GM19035 (cell line): ENCODE results near the gene RNF217.
"Not testable (repeated sequence)": the region's sequence is repeated elsewhere in the genome, so short reads cannot be mapped to it uniquely, and the experiment has no call there.

Experiments used
- ATAC-seq: cut with Tn5 transposase; IDR thresholded peaks from one replicate; pipeline ENCODE4 v1.9.1; 2021; ENCODE audit not compliant: unreplicated experiment

RNF217 gene, protein sequence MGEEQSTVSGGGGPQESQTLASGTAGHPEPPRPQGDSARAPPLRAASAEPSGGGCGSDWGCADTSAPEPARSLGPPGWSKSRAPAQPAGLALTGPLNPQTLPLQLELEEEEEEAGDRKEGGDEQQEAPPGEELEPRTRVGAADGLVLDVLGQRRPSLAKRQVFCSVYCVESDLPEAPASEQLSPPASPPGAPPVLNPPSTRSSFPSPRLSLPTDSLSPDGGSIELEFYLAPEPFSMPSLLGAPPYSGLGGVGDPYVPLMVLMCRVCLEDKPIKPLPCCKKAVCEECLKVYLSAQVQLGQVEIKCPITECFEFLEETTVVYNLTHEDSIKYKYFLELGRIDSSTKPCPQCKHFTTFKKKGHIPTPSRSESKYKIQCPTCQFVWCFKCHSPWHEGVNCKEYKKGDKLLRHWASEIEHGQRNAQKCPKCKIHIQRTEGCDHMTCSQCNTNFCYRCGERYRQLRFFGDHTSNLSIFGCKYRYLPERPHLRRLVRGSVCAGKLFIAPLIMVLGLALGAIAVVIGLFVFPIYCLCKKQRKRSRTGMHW

DNA sequence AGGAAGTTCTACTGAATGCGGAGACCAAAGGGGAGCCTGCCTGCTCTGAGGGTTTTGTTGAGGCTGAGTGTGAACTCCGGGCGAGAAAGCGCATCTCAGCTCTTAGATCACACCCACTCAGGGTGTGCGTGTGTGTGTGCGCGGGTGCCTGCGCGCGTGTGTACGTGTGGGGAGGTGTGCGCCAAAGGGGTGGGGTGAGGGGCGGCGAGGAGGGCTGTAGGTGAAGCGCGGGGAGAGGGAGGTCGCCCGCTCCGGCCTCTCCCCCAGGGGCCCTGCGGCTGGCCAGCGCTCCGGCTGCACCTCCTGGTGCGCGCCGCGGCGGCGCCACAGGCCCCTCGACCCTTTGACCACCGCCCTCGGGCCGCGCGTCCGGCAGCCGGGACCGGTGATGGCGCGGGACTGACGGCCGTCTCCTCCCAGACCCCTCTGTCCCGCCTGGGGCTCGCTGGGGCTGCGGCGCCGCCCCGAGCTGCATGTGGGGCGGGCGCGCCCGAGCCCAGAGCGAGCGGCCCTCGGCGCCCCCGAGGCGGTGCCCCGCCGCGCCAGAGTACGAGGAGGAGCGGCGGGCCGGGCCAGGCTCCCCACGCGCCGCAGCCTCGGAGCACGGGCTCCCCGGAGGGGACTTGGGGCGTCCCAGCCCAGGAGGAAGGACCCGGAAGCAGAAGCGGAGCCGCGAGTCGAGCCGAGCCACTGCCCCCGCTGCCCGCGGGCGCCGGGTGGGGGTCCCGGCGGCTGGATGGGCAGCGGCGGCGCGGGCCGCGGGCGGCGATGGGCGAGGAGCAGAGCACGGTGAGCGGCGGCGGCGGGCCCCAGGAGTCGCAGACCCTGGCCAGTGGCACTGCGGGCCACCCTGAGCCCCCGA is at the start of gene RNF217:
TSS of gene RNF217 (plus strand) at position 661 of the 862 bp plus-strand sequence. CDS start at position 769, 108 bp downstream.
- no peak for ATAC-seq

DNA sequence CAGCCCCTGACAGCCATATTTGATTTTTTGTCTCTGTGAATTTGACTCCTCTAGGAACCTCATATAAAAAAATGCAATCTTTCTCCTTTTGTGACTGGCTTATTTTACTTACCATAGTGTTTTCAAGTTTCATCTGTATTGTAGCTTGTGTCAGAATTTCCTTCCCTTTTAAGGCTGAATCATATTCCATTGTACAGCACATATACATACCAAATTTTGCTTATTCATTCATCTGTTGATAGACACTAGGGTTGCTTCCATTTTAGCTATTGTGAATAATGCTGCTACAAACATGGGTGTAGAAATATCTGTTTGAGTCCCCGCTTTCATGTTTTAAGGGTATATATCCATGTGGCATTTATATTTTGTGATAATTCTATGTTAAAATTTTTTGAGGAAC is 49.2 kb upstream of the RNF217 start:
- ATAC-seq, result no peak

DNA sequence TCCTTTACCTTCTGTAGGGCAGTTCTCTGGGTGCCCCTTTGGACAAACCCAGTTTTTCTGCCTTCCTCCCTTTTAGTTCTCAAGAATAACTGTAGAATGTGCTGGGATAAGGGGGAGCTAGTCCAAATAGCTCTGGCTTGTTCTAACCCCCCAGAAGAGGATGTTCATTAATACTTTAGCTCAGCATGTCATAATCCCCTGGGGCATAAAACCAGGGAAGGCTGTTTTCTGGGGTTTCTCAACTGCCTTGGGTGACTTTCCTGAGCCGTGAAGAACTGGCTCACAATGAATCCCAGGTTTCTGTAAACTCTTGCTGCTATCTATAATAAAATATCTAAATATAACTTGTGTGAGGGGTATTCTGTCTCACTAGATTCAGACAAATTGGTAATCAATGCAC is 44.5 kb upstream of the RNF217 start:
- no peak for ATAC-seq

DNA sequence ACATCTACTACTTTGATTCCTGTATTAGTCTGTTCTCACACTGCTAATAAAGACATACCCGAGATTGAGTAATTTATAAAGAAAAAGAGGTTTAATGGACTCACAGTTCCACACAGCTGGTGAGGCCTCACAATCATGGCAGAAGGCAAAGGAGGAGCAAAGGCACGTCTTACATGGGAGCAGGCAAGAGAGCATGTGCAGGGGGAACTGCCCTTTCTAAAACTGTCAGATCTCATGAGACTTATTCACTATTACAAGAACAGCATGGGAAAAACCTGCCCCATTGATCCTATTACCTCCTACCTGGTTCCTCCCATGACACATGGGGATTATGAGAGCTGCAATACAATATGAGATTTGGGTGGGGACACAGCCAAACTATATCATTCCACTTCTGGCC is 42.5 kb upstream of the RNF217 start:
- ATAC-seq, result not testable (repeated sequence)

DNA sequence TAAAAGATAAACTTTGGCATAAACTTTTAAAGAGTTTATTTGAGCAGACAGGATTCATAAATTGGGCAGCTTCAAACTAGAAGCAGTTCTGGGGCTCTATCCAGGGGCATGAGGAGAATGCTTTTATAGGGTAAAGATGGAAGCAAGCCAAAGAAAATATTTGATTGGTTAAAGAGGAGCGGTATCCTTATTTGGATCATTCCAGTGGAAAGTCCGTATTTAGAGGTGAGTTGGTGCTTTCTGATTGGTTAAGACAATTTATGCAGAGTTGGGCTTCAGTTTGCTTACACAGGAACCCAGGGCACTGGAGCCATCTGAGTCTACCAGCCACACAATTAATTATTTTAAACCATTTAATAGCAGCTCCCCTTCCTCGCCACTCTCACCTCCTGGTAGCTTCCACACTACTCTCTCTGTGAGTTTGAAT is 37.9 kb upstream of the RNF217 start:
- no peak for ATAC-seq

DNA sequence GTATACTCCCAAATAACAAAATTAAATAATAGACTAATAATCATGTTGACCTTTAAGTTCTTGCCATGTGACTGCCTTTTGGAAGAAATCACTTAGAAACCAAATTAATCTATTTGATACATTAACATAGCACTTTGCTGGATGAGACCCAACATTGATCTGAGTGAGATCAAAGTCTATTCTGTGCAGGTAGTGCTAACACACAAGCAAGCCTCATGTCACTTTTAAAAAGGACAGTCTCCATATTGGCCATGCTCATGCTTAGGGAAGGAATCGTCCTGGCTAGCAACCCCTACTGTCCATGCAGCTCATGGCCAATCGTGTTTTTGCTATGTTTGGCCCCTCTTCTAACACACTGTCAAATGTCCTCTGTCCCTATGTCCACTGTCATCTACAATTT is 35.8 kb upstream of the RNF217 start:
- no peak for ATAC-seq

DNA sequence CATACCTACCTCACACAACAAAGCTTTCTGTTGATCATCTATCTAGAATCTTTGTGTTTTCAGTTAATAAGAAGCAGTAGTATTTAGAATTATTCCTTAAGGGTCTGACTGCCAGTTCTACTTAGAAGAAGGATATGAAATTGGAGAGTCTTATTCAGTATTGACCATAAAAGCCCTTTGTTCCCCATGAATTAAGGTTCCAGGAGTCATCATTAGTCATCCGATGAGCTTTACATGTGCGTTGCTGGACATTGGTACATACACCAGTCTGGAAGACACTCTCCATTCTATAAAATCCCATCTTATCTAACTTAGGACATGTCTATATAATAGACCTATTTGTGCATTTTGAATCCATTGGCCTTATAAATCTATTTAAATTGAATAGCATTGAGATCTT is 34.4 kb upstream of the RNF217 start:
- no peak for ATAC-seq

DNA sequence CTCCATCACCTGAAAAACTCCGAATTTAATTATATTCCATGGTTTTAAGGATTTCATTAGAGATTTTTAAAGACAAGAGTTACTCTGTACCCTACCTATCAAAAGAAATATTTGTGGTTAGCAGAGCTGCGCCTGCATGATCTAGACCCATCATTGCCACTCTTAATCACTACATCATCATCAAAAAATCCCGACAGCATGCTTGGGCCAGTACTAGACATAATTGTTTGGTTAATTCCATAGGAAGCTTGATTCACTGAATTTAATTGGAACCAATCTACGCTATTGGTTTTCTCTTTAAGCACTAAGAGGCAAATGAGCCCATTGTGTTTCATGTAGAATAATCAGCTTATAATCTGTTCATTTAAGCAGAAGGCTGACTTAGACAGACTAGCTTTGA is 33.4 kb upstream of the RNF217 start:
- ATAC-seq, result no peak

DNA sequence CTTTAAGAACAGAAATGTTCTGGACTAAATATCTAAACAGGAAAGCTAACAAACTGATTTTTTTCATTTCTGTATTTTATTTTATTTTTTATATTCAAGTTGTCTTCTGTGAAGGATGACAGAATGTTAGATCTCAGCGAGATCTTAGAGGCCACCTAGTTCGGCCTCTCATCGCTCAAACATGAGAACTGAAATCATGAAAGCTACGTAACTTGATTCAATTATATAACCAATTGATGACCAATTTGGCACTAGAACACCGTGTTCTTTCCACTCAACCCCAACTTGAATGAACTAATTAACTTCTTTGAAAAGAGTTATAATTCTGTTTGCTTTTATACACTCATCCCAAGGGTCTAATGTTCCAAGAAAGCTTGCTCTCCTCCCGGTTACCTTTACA is 24.6 kb upstream of the RNF217 start:
- ATAC-seq, result no peak

DNA sequence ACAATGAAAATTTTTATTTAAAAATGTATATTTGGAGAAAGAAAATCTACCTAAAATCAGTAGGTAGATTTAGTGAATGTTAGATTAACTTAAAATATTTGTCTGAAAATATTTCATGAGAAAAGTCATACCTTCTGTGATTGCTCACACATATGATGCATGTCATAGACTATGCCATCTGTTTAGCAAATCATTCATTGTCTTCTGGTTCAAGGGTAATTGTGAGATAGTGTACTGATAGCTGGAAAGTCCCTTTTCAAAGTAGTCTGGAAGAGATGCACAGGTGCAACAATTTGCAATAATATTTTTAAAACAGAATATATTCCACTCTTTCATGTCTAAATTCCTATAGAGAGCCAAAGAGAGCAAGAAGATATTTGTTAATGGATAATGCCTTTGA is 21.0 kb upstream of the RNF217 start:
- no peak for ATAC-seq

DNA sequence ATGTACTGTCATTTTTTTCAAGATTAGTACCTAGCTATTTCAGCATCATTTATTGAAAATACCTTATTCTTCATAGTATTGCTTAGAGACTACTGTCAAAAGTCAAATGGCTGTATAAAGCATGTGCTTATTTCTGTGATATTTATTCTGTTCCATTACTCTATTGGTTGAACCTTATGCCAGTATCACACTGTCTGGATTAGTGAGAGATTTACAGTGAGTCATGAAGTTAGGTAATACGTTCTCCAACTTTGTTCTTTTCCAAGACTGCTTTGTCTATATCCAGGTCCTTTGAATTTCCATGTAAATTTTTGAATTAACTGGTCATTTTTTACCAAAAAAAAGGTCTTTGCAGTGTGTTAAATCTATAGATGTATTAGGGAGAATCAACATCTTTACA is 18.6 kb upstream of the RNF217 start:
- no peak for ATAC-seq

DNA sequence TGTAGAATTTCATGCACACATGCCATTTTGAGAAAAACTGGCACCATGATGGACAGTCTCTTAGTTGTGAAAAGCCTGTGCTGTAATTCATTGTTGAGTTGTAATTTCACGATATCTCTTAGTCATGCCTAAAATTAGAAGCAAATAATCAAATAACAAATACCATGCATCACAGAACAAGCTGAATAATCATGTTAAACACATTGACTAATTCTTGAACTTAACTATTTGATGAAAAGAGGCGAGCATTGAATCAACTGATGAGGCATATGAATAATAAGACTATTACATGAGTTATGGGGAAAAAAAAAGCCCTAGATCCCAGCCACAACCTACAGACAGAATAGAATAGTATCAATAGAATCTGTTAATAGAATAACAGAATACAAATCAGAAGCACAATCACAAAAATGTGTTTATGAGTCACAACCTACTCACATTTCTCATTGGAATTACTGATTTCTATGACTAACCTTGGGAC is 14.2 kb upstream of the RNF217 start:
- no peak for ATAC-seq

DNA sequence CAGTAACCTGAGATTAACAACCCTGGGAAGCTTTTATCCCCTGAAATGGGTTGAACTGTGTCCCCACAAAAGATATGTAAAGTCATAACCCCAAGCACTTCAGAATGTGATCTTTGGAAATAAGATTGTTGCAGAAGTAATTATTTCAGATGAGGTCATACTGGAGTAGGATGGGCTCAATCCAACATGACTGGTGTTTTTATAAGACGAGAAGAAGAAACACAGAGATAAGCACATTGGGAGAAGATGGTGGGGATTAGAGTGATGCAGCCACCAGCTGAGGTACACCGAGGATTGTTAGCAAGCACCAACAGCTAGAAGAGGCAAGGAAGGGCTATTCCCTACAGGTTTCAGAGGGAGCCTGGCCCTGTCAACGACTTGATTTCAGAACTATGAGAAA is 12.5 kb upstream of the RNF217 start:
- ATAC-seq, result no peak

DNA sequence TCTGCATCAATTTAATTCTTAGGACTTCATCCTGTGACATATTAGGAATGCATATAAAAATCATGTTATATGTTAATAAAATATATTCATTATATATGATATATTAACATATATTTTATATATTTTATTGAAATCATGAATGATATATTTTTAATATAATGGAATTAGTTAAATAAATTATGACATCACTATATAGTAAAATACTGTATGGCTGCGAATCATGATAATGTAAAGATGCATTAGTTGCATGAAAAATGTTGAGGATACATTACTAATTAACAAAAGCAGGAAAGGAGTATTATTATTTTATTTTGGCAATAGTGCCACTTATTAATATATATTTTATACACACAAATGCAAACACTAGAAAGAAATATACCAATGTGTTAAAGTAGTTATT is 8.4 kb upstream of the RNF217 start:
- no peak for ATAC-seq

DNA sequence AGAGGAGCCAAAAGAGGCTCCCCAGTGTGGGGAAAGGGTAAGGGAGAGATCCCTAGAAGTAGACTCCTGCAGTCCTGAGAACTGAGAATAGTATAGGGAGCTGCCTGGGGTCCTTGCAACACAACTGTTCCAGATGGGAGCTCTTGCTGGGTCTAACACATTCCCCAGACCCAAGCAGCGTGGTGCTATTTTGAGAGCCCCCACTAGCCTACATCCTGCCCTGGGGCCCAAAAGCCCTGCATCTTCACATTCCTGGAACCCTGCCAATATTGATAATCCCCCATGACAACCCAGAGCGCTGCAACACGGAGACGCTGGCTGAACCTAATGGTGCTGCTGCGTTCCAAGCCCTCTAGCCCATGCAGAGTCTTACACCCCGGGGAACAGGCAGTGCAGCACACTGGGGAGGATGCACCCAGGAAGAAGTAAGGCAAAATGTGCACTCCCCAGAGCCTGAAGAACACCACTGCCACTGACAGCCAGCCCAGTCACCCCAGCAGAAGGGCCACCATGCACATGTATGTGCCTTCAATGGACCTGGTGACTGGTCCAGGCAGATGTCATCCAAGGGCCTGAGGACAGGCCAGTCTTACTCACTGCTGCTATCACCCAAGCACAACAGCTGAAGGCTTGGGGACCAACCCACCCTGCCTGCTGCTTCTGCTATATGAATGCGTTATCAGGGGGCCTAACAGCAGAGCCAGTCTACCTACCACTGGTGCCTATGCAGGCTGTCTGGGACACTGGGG is 7.0 kb upstream of the RNF217 start:
- no peak for ATAC-seq

DNA sequence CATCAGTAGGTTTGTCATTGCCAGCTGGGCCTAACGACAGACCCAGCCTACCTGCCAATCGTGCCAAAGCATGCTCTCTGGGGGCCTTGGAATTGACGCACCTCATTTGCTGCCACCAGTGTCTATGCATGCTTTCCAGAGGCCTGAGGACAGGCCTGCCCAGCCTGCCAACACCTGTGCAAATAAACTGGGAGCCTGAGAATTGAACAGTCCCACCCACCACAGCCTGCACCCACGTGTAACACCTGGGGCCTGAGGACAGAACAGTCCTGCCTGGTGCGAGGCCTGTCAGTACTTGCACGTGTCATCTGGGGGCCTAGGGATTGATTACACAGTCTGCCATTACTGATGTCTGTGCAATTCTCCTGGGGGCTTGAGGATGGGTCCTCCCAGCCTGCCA is 6.2 kb upstream of the RNF217 start:
- ATAC-seq, result no peak

DNA sequence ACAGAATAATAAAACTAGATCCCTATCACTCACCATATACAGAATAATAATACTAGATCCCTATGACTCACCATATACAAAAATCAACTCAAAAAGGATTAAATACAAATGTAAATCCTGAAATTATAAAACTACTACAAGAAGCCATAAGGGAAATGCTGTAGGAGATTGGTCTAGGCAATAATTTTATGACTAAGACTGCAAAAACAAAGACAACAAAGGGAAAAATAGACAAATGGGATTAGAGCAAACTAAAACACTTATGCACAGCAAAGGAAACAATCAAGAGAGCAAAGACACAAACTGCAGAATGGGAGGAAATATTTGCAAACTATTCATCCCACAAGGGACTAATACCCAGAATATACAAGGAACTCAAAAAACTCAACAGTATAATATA is 4.1 kb upstream of the RNF217 start:
- no peak for ATAC-seq

DNA sequence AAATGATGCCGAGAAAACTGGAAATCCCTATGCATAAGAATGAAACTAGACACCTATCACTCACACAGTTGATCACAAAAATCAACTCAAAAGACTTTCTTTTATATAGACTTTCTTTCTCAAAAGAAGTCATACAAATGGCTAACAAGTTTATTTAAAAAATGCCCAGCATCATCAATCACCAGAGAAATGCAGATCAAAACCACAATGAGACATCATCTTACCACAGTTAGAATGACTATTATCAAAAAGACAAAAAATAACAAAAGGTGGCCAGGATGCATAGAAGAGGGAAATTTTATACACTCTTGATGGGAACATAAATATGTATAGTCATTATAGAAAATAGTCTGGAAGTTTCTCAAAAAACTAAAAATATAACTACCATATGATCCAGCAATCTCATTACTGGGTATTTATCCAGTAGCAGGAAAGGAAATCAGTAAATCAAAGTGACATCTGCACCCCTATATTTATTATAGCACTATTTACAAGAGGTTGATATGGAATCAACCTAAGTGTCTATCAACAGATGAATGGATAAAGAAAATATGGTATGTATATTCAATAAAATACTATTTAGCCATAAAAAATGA is 3.4 kb upstream of the RNF217 start:
- no peak for ATAC-seq

DNA sequence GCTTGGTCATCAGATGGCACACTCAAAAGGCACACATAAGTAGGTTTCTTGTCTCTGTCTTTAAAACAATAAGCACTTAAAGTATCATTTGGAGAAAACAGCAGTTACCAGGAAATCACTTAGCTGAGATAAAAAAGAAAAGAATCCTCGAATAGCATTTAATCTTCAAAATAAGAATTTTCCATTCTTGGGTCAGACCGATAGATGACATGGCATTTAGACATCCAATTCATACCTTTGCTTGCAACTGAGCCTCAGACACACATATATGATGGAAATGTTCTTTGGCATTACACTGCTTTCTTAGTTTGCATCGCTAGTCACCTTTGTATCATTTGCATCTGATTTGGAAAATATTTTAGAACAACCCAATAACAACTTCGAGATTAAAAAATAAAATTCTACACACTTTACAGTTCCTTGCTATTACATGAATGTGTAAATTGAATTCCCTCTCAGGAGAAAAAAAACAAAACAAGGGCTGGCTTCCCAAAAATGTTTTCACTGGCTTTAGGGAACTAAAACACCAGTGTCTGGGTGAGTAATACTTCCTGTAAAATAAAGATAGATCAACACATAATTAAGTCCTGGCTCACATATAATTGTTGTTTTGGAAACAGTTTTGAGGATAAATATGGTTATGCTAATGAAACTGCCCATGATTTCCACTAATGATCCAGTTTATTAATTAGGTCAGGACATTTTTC is 1.3 kb upstream of the RNF217 start:
- no peak for ATAC-seq

DNA sequence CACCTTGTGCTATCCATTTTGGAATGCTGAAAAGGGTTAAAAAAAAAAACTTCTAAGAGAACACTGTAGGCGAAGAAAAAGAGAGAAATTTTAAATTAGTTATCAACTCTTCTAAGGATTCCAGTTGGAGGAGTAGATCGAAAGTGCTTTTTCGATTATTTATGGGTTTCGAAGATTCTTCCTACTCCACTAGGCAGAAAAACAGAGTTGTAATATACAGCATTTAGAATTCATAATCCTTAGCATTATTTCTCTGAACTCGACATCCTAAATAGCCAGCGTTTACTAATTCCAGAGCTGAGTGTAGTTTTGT is 817 bp upstream of the RNF217 start:
- no peak for ATAC-seq
